DOHH2 (cell line): ENCODE results near the gene ASB6.

ENCODE experiments used
- EZH2phosphoT487 ChIP-seq: fragments of 200-600 bp; sonication (generic); IDR thresholded peaks from 2 replicates; pipeline ENCODE4 v1.6.1; 2017; ENCODE audit warnings: borderline replicate concordance, mild to moderate bottlenecking, antibody characterized with exemption, low read length, moderate library complexity, mixed read lengths
- TF ChIP-seq, protein P1 (sequence below): fragments of 200-600 bp; sonication (generic); IDR thresholded peaks from one replicate; pipeline ENCODE4 v1.5.1; 2014; ENCODE audit warnings: antibody characterized with exemption, mild to moderate bottlenecking, low read depth, low read length; ENCODE audit not compliant: poor library complexity, severe bottlenecking

DNA sequence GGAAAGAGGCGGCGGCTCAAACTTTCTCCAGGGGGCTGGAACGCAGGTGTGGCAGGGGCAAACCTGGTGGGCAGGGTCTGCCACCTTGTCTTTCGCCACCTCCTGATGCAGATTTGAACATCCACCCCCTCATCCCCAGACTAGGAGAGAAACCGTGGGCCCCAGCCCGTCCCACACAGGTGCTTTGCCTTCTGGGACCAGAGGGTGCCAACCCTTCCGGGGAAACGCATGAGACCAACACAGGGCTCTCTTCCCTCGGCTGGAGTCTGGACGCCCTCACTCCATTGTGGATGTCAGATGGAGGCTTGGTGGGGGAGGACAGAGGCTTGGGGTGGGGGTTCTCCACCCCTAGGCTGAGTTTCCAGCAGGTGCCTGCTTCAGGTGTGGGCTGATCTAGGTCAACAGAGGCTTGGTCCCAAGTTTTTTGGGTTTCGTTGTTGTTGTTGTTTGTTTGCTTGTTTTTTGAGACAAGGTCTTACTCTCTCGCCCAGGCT, 30.6 kb downstream of the ASB6 start:
- TF ChIP-seq, protein P1, sequence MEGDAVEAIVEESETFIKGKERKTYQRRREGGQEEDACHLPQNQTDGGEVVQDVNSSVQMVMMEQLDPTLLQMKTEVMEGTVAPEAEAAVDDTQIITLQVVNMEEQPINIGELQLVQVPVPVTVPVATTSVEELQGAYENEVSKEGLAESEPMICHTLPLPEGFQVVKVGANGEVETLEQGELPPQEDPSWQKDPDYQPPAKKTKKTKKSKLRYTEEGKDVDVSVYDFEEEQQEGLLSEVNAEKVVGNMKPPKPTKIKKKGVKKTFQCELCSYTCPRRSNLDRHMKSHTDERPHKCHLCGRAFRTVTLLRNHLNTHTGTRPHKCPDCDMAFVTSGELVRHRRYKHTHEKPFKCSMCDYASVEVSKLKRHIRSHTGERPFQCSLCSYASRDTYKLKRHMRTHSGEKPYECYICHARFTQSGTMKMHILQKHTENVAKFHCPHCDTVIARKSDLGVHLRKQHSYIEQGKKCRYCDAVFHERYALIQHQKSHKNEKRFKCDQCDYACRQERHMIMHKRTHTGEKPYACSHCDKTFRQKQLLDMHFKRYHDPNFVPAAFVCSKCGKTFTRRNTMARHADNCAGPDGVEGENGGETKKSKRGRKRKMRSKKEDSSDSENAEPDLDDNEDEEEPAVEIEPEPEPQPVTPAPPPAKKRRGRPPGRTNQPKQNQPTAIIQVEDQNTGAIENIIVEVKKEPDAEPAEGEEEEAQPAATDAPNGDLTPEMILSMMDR, result no peak
- TF ChIP-seq EZH2phosphoT487, result no peak
